NCI-H1694 treated with DMSO at 0.1 percent for 48 hours (cell line): Measurements from ENCODE around the gene LCORL.
A peak's percentile ranks its signal among the peaks of the same experiment; 100 is the strongest.
"Not testable (repeated sequence)": the region's sequence is repeated elsewhere in the genome, so short reads cannot be mapped to it uniquely, and the experiment has no call there.

Experiments
- DNase-seq: peaks from one replicate; lab custom pipeline; 2025; lab: John Stamatoyannopoulos, UW

Gene LCORL

GRCh38 chr4:18020145-18020670, 1.3 kb downstream of the LCORL start:
- DNase-seq = no peak

GRCh38 chr4:18014269-18014668, 7.3 kb downstream of the LCORL start:
- no peak for DNase-seq

DNA sequence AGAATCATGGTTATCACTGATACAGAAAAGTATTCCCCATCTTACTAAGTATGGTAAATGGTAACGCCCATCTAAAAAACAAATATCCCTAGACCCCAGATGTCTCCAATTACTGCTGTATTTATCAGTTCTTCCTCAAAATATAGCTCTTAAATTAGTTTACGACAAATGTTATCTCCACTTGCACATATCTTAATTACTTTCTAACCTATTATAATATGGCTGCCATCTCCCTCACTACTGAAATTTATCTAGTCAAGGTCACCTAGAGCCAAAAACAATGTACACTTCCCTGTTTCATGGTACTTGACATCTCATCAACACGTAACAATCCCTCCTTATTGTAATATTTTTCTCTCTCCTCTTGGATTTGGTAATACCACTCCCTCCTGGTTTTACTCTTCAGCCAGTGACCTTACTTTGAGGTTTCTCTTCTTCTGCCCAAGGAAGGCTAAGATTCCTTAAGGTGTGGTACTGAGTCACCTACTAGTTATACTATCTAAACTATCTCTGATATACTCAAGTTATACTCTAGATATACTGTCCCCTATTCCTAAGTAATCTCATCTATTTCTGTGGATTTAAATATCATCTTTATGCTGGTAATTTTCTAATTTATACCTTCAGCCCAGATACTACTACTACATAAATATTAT, 8.6 kb downstream of the LCORL start:
- no peak for DNase-seq

DNA sequence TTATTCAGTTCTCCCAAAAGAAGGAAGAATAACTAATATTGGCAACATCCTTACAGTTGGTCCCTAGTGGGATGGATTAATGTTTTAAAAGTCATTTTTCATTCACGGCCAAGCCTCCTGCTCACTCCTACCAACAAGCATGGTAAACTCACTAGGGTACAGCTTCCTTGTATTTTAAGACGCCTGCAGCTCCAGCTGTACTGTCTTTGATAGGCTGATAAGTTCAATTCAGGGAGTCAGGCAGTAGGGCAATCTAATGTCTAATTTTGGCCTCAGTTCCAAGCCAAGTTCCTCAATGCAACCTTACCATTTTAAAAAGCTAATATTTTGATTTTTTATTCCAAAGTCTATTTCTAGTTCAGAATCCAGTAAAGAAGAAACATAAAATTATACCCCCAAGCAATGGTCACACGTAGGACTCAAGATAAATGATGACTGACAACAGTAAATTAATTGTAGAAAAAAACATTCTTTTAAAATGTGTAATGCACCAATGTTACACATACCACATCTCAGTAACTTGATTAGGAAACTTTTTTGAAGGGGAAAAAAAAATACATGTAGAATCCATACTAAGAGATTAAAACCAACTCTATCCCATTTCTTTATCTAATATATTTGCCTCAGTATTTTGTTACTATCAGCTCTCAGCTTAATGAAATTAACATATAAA, 9.3 kb downstream of the LCORL start:
- DNase-seq = no peak

DNA sequence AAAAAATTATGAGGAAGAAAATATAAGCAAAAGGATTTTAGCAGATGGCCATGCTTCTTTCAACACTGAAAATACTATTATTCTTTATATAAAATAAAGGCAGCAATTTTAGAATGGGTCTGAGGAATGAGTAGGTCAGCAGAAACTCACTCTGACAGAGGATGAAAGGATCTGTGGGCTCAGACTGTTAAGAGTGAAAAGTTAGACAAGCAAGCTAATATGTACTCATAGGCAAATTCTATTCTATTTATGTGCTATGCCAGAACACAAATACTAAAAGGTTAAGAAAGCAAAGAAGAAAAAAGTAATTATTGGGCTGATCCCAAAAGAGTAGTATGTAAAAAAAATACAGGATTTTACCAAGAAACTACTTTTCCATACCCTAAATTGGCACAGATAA, 13.9 kb downstream of the LCORL start:
- no peak for DNase-seq

GRCh38 chr4:18006432-18006831, 15.1 kb downstream of the LCORL start:
- not testable (repeated sequence) for DNase-seq

GRCh38 chr4:17997129-17997528, 24.4 kb downstream of the LCORL start:
- no peak for DNase-seq

DNA sequence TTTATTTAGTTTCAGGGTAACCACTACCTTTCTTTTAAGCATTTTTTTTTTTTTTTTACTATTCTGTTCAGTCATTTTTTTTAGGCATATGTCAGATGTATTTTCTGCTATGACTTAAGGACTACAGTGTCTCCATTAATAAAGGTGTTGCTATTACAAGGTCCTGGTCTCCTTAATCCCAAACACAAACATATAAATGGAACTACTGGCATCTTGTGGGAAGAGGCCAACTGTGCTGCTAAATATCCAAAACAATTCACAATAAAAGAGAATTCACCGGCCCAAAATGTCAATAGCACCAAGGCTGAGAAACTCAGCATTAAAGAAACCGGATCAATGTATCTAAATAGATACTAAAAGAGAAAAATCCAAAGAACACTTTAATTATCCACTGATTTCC, 26.4 kb downstream of the LCORL start:
- DNase-seq = no peak

GRCh38 chr4:17985832-17986231, 35.7 kb downstream of the LCORL start:
- no peak for DNase-seq

- DNase-seq = no peak
These were observed 40.5 kb downstream of the LCORL start for GRCh38 chr4:17981063-17981462.

DNA sequence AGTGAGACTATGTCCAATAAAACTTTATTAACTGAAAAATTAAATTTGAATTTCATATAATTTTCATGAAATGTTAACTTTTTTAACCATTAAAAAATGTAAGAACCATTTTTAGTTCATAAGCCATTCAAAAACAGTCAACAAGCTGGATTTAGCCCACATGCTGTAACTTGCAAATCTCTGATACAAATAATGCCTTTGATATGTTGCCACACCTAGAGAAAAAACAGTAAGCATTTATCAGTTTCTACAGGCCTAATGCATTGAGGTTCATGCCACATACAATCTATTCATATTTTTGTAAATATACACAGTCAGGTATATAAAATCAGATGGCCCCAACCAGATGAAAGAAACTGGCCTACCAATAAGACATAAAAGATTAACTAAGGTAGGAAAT, 52.8 kb downstream of the LCORL start:
- DNase-seq = no peak

- DNase-seq = no peak
These were observed 54.5 kb downstream of the LCORL start for GRCh38 chr4:17967078-17967477.

GRCh38 chr4:17966312-17966711, 55.2 kb downstream of the LCORL start:
- DNase-seq = no peak

DNA sequence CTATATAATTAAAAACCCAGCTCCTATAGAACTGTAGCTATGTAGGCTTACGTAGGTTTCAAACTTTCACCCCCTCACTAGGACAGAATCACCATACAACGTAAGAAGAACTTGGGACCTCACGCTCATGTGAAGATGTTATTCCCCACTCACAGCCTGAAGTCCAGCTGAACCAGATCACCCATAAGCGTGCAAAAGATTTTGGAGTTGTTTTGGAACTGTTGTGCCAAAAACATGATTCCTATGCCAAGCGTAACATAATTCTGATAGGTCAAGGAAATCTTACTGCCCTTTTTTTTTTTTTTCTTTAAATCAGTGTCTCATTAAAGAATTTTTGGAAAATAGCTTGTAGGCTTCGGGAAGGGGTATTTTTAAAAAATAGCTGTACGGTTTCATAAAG, 57.0 kb downstream of the LCORL start:
- DNase-seq = no peak

DNA sequence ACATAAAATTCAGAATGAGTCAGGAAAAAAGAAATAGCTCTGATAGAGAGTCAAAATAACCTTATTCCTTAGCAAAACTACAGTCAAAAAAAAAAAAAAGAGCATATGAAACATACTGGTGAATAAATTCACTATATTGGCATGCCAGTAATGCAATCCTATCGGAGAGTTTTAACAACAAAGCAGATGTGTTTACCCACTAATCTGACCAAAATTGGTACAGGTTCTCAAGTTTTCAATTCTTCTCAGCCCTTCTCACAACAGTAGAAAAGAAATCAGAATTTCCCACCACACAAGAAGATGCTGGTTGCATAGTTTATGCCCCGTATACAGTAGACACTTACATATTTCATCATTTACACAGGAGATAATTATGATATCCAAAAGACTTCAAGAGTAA, 59.4 kb downstream of the LCORL start:
- no peak for DNase-seq

- no peak for DNase-seq
These were observed 60.3 kb downstream of the LCORL start for GRCh38 chr4:17961249-17961648.

DNA sequence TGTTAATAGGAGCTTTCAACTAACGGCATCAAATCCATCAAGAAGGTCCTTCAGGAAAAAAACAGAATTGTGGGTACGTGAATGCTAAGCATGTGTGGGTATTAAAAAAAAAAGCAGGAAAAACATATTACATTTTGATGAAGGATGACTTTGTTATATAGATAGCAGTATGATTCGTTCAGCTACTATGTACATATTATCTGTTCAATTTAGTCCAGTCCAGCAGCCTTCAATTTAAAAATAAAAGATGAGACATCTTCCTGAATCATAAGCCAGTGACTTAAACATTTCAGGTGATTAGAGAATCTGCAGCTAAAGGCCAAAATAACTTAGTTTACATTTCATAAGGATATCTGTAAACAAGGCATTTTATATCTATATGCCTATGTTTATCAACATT, 63.4 kb downstream of the LCORL start:
- DNase-seq = no peak

- DNase-seq = no peak
These were observed 63.9 kb downstream of the LCORL start for GRCh38 chr4:17957688-17958087.

GRCh38 chr4:17956245-17956644, 65.3 kb downstream of the LCORL start:
- DNase-seq = no peak

GRCh38 chr4:17945303-17945702, 76.3 kb downstream of the LCORL start:
- no peak for DNase-seq

DNA sequence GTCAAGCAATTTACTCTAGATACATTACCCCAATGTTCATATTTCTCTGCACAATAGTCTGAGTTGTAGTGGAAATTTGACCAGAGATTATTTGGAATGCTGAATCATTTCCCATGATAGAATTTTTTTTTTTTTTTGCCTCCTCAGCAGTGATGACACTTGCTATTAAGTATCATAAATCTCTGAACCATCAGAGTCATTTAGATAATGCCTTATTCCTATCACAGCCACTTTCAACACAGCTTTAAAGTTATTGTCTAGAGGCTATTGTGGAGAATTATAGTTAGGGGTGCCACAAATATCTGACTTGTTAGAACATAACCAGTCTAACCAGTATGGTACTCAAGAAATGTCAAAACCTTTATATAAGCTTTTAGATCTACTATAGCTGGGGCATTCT, 79.8 kb downstream of the LCORL start:
- DNase-seq = no peak

DNA sequence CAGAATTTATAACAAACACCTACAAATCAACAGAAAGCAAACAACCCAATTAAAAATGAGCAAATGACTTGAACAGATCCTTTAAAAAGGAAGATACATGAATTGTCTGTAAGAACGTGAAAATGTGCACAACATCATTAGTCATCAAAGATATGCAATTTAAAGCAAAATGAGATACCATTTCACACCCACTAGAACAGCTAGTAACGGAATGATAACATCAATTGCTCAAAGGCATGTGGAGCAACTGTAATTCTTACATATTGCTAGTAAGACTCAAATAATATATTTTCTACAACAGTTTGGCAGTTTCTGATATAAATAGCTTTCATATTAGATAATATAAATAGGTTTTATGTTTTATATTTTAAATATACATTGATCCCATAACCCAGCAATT, 82.5 kb downstream of the LCORL start:
- DNase-seq = no peak

DNA sequence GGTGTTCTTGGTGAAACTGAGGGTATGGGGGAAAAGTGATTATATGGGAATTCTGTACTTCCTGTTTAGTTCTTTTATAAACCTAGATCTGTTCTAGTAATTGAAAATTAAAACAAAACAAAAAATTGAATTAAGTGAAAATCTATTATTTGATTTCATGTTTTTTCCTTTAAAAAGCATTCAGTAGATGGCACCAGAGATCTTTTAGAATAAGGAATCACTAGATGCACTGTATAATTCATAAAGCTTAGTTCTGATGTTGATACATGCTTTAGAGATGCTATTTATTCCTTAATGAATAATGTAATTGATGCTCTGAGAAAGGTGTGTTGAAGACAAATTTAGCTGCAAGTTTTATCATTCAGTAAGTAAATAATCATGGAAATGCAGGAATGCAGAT, 87.3 kb downstream of the LCORL start:
- peak; percentile 8 for DNase-seq

- DNase-seq = no peak
These were observed 88.4 kb downstream of the LCORL start for GRCh38 chr4:17933126-17933525.
